Measurements from ENCODE around the gene ITPR1.

DNA sequence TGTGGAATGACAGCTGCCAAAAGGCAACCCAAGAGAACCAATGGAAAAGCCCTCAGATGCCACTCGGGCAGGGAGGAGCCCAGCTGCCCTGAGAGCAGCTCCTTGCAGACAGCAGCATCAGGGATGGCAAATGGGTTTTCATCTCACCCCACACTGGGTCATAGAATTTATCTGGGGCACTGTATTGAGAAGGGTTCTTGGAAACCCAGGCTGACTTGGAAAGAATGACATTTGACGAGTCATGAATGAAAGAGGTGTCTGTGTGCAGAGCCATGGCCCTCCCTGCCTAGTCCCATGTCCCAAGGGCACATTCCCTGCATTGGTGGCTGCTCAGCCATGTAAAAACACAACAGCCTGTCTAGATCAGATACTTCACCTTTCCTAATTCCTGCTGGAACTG lies 328.2 kb downstream of the ITPR1 start:
- TF ChIP-seq, protein P1, sequence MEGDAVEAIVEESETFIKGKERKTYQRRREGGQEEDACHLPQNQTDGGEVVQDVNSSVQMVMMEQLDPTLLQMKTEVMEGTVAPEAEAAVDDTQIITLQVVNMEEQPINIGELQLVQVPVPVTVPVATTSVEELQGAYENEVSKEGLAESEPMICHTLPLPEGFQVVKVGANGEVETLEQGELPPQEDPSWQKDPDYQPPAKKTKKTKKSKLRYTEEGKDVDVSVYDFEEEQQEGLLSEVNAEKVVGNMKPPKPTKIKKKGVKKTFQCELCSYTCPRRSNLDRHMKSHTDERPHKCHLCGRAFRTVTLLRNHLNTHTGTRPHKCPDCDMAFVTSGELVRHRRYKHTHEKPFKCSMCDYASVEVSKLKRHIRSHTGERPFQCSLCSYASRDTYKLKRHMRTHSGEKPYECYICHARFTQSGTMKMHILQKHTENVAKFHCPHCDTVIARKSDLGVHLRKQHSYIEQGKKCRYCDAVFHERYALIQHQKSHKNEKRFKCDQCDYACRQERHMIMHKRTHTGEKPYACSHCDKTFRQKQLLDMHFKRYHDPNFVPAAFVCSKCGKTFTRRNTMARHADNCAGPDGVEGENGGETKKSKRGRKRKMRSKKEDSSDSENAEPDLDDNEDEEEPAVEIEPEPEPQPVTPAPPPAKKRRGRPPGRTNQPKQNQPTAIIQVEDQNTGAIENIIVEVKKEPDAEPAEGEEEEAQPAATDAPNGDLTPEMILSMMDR (conservative IDR thresholded peaks at IDR 0.05; ENCODE audit: low read length) = no peak
- TF ChIP-seq EZH2phosphoT487 (IDR thresholded peaks at IDR 0.05; ENCODE audit: borderline replicate concordance) = no peak

Data from Loucy (cell line).